GM08714 (cell line): ENCODE data around the gene STAU1.
"Not testable (repeated sequence)": the region's sequence is repeated elsewhere in the genome, so short reads cannot be mapped to it uniquely, and the experiment has no call there.

Experiments used
- H3K4me3 ChIP-seq: fragments of 200-500 bp; sonication (Bioruptor generic); 2 replicates; pipeline ENCODE4 v1.5.1; 2014; ENCODE audit warnings: mild to moderate bottlenecking, low read length, inconsistent platforms
- ZNF274 ChIP-seq: IDR thresholded peaks from 2 replicates; pipeline ENCODE4 v1.6.1; 2012; ENCODE audit warnings: mild to moderate bottlenecking, low read depth, low read length

Gene STAU1

GRCh38 chr20:49133571-49133970 is 54.6 kb downstream of the STAU1 start:
- no peak overlapping the region for H3K4me3 ChIP-seq
- no peak for TF ChIP-seq ZNF274

DNA sequence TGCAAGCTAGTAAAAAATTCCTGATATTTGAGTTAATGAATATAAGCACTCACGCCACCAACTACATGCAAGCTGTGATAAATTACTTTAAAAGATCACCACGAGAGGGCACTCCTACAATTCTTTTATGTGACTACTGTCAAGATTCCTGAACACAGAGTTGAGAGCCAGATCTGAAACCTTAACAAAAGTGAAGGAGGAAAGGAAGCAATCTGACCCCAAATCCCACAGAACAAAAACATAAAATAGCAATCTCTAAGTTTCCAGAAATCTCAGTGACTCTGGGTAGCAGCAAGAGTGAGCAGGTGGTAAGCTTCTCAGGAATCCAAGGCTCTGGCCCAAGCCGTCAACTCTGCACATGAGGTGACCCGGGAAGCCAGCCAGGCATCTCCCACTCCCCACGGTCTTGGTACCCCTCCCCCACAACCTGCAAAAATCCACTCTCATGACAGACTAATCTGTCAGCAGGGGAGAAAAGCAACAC is 55.1 kb downstream of the STAU1 start:
- TF ChIP-seq ZNF274: no peak
- no peak overlapping the region for H3K4me3 ChIP-seq

GRCh38 chr20:49123982-49124381 is 64.2 kb downstream of the STAU1 start:
- no peak overlapping the region for H3K4me3 ChIP-seq

DNA sequence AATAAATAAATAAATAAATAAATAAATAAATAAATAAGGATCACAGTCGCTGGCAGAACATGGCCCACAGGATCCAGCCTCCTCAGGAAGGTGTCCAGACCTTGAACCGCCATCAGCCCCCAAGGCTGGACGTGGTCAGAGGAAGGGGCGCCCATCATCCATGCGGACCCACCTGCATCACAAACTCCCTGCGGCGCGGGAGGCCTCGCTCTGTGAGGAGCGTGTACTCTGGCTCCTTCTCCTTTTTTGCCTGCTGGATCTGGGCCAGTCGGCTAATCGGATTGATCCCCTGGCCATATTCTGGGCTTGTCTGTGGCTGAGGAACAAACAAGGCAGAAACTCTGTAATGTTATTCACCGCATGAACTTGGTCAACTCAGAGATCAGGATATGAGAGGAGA is 65.2 kb downstream of the STAU1 start:
- no peak for TF ChIP-seq ZNF274
- H3K4me3 ChIP-seq: no peak overlapping the region

More at GRCh38 chr20:49123982-49124381, 64.2 kb downstream of the STAU1 start:
- TF ChIP-seq ZNF274: no peak

- no peak overlapping the region for H3K4me3 ChIP-seq
- TF ChIP-seq ZNF274: no peak
These were observed 68.1 kb downstream of the STAU1 start for GRCh38 chr20:49119988-49120387.

DNA sequence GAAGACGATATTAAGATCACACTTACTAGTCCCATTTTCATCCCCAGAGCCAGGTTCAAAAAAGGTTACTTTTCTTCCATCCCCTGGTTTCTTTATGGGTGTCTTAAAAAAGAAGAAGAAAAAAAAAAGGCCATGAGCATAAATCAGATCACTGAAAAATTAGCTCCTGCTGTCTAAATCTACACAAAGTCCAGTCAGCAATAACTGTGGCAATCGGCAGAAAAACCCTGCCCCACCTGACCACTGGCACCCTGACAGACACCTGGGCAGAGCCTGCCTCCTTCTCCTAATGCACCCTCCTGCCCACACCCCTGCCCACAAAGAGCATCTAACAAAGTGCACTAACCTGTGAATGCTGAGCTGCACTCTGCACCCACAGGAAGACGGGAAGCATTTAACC is 69.8 kb downstream of the STAU1 start:
- no peak overlapping the region for H3K4me3 ChIP-seq
- no peak for TF ChIP-seq ZNF274

DNA sequence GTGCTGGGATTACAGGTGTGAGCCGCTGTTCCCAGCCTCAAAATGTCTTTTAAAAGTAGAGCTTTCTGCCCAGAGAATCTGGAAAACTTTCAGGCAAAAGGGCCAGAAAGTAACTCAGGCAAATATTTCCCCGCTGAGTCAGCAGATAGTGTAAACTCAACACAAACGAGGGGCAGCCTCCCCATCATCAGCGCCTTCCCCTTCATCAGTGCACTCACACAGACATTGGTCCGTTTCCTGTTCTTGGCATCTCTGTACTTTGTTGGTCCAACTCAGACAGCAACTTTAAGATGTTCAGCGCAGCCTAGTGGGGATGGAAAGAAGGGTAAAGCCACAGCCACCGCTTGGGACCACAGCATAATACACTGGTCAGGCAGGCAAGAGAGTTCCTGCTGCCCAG is 72.6 kb downstream of the STAU1 start:
- no peak overlapping the region for H3K4me3 ChIP-seq

DNA sequence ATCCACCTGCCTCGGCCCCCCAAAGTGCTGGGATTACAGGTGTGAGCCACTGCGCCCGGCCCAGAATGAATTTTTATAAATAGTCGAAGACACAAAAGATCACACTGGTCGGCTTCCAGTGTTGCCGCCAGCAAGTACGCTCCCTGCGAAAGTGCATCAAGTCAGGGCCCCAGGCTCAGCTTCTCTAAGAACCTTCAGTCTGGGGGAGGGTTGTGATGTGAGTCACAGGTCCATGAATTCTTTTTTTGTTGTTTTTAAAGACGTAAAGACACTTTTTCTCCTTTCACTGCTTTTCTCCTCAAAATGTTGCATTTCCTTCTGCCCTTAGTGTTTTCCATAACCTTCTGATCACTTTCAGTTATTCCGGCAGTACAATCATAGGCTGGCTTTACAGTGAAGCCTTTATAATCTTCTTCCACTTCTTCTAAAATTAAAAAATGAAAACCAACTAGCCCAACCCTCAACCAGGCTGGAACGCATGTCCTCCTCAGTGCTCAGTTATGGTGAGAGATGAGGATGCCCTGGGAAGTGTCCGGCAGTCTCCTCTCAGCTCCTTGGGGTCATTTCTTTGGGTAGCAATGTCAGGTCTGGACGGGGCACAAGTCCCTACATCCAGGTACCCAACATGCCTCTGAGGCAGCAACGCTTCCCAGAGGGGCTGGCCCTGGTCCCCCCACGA is 75.4 kb downstream of the STAU1 start:
- TF ChIP-seq ZNF274: no peak
- no peak overlapping the region for H3K4me3 ChIP-seq

More for the DNA sequence above, 72.6 kb downstream of the STAU1 start:
- TF ChIP-seq ZNF274: no peak

DNA sequence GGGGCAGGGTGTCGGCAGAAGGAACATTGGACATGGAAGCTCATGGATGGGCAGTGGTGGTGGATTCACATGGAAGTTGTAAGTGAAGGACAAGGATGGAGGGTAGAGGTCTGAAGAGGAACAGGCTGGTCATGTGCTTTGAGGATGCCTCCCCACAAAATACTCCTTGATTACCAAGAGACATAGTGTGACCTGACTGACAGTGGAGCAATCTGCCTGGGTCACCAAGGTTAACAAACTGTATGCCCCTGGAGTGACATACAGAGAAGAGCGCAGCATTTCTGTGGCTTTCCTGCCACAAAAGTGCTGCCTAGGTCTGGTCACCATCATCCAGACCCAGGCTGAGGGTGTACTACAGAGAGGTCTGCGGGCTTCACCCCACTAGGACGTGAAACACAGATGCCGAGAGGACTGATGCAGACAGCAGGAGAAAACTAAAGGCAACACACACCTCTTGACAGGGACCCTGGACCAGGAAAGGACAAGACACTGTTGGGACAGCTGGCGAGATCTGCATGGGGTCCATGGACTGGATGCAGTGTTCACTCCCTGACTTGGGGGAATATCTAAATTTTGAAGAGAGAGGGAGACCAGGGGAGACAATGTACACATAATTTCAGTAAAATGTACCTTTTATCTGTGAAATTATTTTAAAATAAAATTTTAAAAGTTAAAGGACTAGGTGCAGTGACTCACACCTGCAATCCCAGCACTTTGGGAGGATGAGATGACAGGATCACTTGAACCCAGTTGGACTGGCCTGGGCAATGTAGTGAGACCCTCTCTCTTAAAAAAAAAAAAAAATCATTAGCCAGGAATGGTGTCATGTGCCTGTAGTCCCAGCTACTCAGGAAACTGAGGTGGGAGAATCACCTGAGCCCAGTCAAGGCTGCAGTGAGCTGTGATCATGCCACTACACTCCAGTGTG is 77.1 kb downstream of the STAU1 start:
- H3K4me3 ChIP-seq: no peak overlapping the region
- TF ChIP-seq ZNF274: no peak

DNA sequence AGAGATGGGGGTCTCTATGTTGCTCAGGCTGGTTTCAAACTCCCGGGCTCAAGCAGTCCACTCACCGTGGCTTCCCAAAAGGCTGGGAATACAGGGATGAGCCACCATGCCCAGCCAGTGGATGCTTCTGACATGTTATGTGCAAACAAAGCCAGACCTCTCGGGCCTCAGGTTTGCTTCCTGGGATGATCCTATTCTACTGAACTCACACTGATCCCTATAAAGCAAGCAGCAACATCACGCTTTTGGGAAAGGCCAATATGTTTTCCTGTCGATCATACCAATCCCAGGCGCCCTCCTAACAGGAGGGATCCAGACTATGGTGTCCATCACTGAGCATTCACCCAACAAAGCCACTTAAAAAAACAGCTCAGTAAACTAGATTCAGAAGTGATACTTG is 81.8 kb downstream of the STAU1 start:
- no peak overlapping the region for H3K4me3 ChIP-seq
- no peak for TF ChIP-seq ZNF274

GRCh38 chr20:49104979-49105547 is 83.1 kb downstream of the STAU1 start:
- not testable (repeated sequence) for H3K4me3 ChIP-seq

GRCh38 chr20:49104365-49104648 is 83.8 kb downstream of the STAU1 start:
- H3K4me3 ChIP-seq: no peak overlapping the region
- no peak for TF ChIP-seq ZNF274

DNA sequence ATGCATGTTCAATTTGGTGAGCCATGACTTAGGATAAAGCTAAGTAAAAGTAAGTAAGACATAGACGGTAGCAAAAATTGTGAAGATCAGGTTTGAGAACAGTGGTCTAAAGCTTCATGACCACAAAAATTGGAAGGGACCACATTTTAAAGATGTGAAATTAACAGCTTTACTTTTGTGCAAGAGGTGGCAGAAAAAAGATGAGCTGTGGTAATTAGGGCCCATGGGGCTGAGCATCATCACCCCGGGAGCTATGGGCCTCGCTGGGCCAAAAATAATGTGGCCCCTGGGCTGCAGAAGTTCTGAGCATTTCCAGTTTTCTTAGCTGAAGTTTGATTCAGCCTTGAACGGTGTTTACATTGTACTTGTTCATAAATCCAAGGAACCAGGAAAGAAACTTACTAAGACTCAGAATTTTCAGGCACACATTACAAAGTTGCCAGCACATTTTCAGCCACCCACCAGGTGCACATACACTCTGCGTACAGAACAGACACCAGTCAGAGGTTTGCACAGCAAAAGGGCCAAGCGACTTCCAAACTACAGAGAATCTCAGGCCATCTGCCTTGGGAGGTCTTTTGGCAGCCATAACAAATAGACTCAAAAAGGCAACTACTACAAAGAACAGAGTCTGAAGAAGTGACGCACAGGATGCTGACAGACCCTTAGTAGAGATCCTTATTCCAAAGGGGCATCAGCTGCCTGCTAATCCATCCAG is 84.3 kb downstream of the STAU1 start:
- TF ChIP-seq ZNF274: no peak

GRCh38 chr20:49103019-49103418 is 85.1 kb downstream of the STAU1 start:
- H3K4me3 ChIP-seq: no peak overlapping the region
- no peak for TF ChIP-seq ZNF274

More for the DNA sequence above, 84.3 kb downstream of the STAU1 start:
- H3K4me3 ChIP-seq: no peak overlapping the region

DNA sequence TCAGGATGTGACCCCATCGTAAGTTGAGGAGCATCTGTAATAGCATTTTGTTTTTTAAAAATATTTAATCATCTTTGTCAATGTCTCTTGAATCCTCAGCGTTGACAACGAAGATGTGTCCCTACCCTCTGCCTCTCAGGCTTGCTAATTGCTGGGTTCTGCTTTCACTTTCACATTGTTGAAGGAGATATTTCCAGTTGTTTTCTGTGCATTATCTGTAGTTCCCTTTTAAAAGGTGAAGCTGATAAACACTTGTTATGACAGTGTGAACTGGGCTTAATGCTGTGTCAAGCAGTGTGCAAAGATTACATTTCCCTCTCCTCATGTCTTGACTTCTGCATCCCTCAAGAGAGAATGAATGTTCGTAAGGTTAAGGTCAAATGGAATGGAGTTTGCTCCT is 87.2 kb downstream of the STAU1 start:
- TF ChIP-seq ZNF274: no peak
- H3K4me3 ChIP-seq: no peak overlapping the region

DNA sequence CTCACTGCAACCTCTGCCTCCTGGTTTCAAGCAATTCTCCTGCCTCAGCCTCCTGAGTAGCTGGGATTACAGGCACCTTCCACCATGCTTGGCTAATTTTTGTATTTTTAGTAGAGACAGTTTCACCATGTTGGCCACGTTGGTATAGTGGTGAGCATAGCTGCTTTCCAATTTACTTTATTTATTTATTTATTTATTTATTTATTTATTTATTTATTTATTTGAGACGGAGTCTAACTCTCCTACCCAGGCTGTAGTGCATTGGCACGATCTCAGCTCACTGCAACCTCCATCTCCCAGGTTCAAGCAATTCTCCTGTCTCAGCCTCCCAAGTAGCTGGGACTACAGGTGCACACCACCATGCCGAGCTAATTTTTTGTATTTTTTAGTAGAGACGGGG is 87.8 kb downstream of the STAU1 start:
- H3K4me3 ChIP-seq: not testable (repeated sequence)
